Measurements from ENCODE around the gene MALL. TPM values are rescaled to one million over a fixed set of nuclear protein-coding genes. Genes with fewer than 3 reads are reported as not detected.

MALL gene
- total RNA-seq, 1 experiment from 2014 or later = 1.5 TPM

Other genes with a start within 250 kb of the MALL start
- not detected in 2 replicates for gene LIMS3, start 217.1 kb downstream of the MALL start, total RNA-seq (2014; rRNA removed; shearing (Covaris generic))
- 6.2 and 12.2 TPM in 2 replicates for gene NPHP1, start 89.2 kb upstream of the MALL start, total RNA-seq (2014; rRNA removed; shearing (Covaris generic))
- gene MTLN, start 96.7 kb upstream of the MALL start, total RNA-seq (2014; rRNA removed; shearing (Covaris generic)) = 8.8 and 29.7 TPM in 2 replicates